ENCODE measurements around the gene KRT78. TPM values are rescaled to one million over a fixed set of nuclear protein-coding genes. Genes with fewer than 3 reads are reported as not detected.

Gene KRT78
- total and polyA plus RNA-seq, 2 of the 13 experiments (the other 11 are each of a cell fraction or from before 2014, with no cell fraction given), result not detected

DNA sequence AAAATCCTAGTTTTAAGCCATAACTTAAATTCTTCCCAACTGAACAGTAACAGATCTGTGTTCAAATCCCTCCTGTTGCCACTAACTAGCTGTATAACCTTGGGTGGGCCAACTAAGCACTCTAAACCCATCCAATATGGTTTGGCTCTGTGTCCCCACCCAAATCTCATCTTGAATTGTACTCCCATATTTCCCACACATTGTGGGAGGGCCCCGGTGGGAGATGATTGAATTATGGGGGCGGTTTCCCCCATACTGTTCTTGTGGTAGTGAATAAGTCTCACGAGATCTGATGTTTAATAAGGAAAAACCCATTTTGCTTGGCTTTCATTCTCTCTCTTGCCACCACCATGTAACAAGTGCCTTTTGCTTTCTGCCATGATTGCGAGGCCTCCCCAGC lies 33.6 kb downstream of the KRT78 start:
- Histone ChIP-seq H3K4me3 (replicated peaks in 1 of 3; ENCODE audit: insufficient read depth in 1 of 3, low read depth in 2 of 3, low read length in 3 of 3) (no peak overlapping the region), H3K27me3 (ENCODE audit: control insufficient read depth in 1 of 2, insufficient read depth in 2 of 2, low read length in 2 of 2) (peaks cover 4 to 40% of the 10 kb centered on the region in 2 experiments; a peak in 4 of 5 replicates), H4K20me1 (ENCODE audit: insufficient read depth, low read length) (no peaks in the 10 kb centered on the region), H3K9ac (ENCODE audit: insufficient read depth, low read depth, low read length) (no peak overlapping the region), H3K9me3 (ENCODE audit: low read length) (no peaks in the 10 kb centered on the region), H3K36me3 (replicated peaks in 1 of 2; ENCODE audit: control insufficient read depth in 1 of 2, insufficient read depth in 2 of 2, low read length in 2 of 2) (no peaks in the 10 kb centered on the region), H3K79me2 (ENCODE audit: insufficient read depth, low read length) (no peaks in the 10 kb centered on the region), H3K27ac (ENCODE audit: extremely low read length, insufficient read depth, low read length) (no peak overlapping the region), H2AFZ (ENCODE audit: low read length) (no peak overlapping the region), H3K4me1 (ENCODE audit: insufficient read depth, low read length) (no peaks in the 10 kb centered on the region), H3K4me2 (ENCODE audit: low read depth, low read length) (no peak overlapping the region)
- ATAC-seq (no peak), DNase-seq (ENCODE audit: low spot score) (no peak), FAIRE-seq (no peak)
- 2% methylated on average over 4 of the region's 4 CpGs for WGBS (ENCODE audit: low lambda C conversion rate)
- intact Hi-C loops (cut with micrococcal nuclease; ENCODE audit: unreplicated experiment) (no loop called here), in situ Hi-C loops (cut with HindIII; ENCODE audit: extremely low pct_ligation_motif_present, low pct_unique_long_range_greater_than_20kb) (no loop called here)
- BruUV-seq (replicated peaks), result no TSS peak
- ChIA-PET POLR2A (no interaction called here), CTCF (ENCODE audit: low intra/inter-chr PET ratio, low total read pairs) (no interaction called here)
- TF ChIP-seq, protein P1, sequence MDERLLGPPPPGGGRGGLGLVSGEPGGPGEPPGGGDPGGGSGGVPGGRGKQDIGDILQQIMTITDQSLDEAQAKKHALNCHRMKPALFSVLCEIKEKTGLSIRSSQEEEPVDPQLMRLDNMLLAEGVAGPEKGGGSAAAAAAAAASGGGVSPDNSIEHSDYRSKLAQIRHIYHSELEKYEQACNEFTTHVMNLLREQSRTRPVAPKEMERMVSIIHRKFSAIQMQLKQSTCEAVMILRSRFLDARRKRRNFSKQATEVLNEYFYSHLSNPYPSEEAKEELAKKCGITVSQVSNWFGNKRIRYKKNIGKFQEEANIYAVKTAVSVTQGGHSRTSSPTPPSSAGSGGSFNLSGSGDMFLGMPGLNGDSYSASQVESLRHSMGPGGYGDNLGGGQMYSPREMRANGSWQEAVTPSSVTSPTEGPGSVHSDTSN (CRISPR knock-in tag; IDR thresholded peaks at IDR 0.05), result no peak
- TF ChIP-seq KLF13 (CRISPR knock-in tag; IDR thresholded peaks at IDR 0.05) (no peak), HNRNPL (IDR thresholded peaks at IDR 0.05; ENCODE audit: low read depth, low read length) (no peak), TCF7L2 (IDR thresholded peaks at IDR 0.05; ENCODE audit: low read depth, low read length) (no peak), ZNF749 (CRISPR knock-in tag; IDR thresholded peaks at IDR 0.05; ENCODE audit: borderline replicate concordance) (no peak), KDM5B (CRISPR knock-in tag; IDR thresholded peaks at IDR 0.05; ENCODE audit: borderline replicate concordance) (no peak), TBX3 (IDR thresholded peaks at IDR 0.05; ENCODE audit: borderline replicate concordance) (no peak), RFX5 (IDR thresholded peaks at IDR 0.05; ENCODE audit: low read depth, low read length) (no peak), SNAPC5 (CRISPR knock-in tag; IDR thresholded peaks at IDR 0.05; ENCODE audit: borderline replicate concordance) (no peak), DNMT3B (CRISPR knock-in tag; conservative IDR thresholded peaks at IDR 0.05) (no peak), CREM (IDR thresholded peaks at IDR 0.05) (no peak), CREM (CRISPR knock-in tag; IDR thresholded peaks at IDR 0.05) (no peak), HNRNPK (IDR thresholded peaks at IDR 0.05; ENCODE audit: low read depth, low read length, poor library complexity, severe bottlenecking) (no peak), PRMT3 (CRISPR knock-in tag; IDR thresholded peaks at IDR 0.05; ENCODE audit: borderline replicate concordance, low read depth) (no peak)
- TF ChIP-seq, protein P2, sequence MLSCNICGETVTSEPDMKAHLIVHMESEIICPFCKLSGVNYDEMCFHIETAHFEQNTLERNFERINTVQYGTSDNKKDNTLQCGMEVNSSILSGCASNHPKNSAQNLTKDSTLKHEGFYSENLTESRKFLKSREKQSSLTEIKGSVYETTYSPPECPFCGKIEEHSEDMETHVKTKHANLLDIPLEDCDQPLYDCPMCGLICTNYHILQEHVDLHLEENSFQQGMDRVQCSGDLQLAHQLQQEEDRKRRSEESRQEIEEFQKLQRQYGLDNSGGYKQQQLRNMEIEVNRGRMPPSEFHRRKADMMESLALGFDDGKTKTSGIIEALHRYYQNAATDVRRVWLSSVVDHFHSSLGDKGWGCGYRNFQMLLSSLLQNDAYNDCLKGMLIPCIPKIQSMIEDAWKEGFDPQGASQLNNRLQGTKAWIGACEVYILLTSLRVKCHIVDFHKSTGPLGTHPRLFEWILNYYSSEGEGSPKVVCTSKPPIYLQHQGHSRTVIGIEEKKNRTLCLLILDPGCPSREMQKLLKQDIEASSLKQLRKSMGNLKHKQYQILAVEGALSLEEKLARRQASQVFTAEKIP (CRISPR knock-in tag; IDR thresholded peaks at IDR 0.05; ENCODE audit: borderline replicate concordance), result no peak
- TF ChIP-seq, protein P3, sequence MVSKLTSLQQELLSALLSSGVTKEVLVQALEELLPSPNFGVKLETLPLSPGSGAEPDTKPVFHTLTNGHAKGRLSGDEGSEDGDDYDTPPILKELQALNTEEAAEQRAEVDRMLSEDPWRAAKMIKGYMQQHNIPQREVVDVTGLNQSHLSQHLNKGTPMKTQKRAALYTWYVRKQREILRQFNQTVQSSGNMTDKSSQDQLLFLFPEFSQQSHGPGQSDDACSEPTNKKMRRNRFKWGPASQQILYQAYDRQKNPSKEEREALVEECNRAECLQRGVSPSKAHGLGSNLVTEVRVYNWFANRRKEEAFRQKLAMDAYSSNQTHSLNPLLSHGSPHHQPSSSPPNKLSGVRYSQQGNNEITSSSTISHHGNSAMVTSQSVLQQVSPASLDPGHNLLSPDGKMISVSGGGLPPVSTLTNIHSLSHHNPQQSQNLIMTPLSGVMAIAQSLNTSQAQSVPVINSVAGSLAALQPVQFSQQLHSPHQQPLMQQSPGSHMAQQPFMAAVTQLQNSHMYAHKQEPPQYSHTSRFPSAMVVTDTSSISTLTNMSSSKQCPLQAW (CRISPR knock-in tag; IDR thresholded peaks at IDR 0.05), result no peak
- TF ChIP-seq, protein P4, sequence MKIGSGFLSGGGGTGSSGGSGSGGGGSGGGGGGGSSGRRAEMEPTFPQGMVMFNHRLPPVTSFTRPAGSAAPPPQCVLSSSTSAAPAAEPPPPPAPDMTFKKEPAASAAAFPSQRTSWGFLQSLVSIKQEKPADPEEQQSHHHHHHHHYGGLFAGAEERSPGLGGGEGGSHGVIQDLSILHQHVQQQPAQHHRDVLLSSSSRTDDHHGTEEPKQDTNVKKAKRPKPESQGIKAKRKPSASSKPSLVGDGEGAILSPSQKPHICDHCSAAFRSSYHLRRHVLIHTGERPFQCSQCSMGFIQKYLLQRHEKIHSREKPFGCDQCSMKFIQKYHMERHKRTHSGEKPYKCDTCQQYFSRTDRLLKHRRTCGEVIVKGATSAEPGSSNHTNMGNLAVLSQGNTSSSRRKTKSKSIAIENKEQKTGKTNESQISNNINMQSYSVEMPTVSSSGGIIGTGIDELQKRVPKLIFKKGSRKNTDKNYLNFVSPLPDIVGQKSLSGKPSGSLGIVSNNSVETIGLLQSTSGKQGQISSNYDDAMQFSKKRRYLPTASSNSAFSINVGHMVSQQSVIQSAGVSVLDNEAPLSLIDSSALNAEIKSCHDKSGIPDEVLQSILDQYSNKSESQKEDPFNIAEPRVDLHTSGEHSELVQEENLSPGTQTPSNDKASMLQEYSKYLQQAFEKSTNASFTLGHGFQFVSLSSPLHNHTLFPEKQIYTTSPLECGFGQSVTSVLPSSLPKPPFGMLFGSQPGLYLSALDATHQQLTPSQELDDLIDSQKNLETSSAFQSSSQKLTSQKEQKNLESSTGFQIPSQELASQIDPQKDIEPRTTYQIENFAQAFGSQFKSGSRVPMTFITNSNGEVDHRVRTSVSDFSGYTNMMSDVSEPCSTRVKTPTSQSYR (CRISPR knock-in tag; IDR thresholded peaks at IDR 0.05; ENCODE audit: borderline replicate concordance), result no peak
